ENCODE results near the gene MFNG.
A peak's percentile ranks its signal among the peaks of the same experiment; 100 is the strongest.

The MFNG gene

GRCh38 chr22:37492428-37493344, 6.5 kb upstream of the MFNG start:
- DNase-seq, result peak; percentile 87

GRCh38 chr22:37491559-37492427, 5.6 kb upstream of the MFNG start:
- DNase-seq, result no peak

- DNase-seq, result no peak
Measured at GRCh38 chr22:37491106-37491505, 4.9 kb upstream of the MFNG start.

GRCh38 chr22:37489983-37490382, 3.8 kb upstream of the MFNG start:
- DNase-seq, result no peak

- DNase-seq, result no peak
Measured at GRCh38 chr22:37488337-37489135, 2.4 kb upstream of the MFNG start.

GRCh38 chr22:37487571-37487970, 1.4 kb upstream of the MFNG start:
- no peak for DNase-seq

GRCh38 chr22:37487129-37487528, 945 bp upstream of the MFNG start:
- no peak for DNase-seq

GRCh38 chr22:37485395-37486223, 575 bp downstream of the MFNG start:
- no peak for DNase-seq

GRCh38 chr22:37484480-37485394, 1.4 kb downstream of the MFNG start:
- DNase-seq, result peak; percentile 83

- no peak for DNase-seq
Measured at GRCh38 chr22:37483050-37483449, 3.1 kb downstream of the MFNG start.

GRCh38 chr22:37482244-37482643, 3.9 kb downstream of the MFNG start:
- no peak for DNase-seq

GRCh38 chr22:37481347-37481907, 4.8 kb downstream of the MFNG start:
- DNase-seq, result no peak

GRCh38 chr22:37480387-37481346, 5.5 kb downstream of the MFNG start:
- no peak for DNase-seq

- DNase-seq, result no peak
Measured at GRCh38 chr22:37479196-37479595, 7.0 kb downstream of the MFNG start.

- DNase-seq, result no peak
Measured at GRCh38 chr22:37476389-37477329, 9.5 kb downstream of the MFNG start.

GRCh38 chr22:37474447-37475090, 11.6 kb downstream of the MFNG start:
- DNase-seq, result no peak

- DNase-seq, result no peak
Measured at GRCh38 chr22:37473437-37473946, 12.7 kb downstream of the MFNG start.
